ENCODE measurements around the gene TMEM202. TPM values are rescaled to one million over a fixed set of nuclear protein-coding genes. Genes with fewer than 3 reads are reported as not detected.

The TMEM202 gene
- total and polyA plus RNA-seq, 2 experiments from 2014 or later, result not detected

DNA sequence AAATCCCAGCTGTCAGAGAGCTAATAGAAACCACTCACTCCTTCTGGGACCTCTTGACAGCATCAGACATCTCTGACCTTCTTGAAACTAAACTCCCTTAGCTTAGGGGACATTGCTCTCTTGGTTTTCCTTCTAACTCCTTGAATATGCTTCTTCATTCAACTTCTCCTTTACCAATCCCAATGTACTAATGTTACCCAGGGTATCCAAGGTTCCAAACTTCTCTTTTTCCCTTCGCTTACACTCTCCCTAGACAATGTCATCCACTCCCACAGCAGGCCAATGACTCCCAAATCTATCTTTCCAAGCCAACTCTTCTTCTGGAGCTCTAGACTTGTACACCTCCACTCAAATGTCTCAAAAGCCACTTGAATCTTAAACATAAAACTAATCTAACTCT, 36.9 kb upstream of the TMEM202 start:
- DNase-seq (ENCODE audit: low read depth in 1 of 2, low spot score in 1 of 2), result no peak

DNA sequence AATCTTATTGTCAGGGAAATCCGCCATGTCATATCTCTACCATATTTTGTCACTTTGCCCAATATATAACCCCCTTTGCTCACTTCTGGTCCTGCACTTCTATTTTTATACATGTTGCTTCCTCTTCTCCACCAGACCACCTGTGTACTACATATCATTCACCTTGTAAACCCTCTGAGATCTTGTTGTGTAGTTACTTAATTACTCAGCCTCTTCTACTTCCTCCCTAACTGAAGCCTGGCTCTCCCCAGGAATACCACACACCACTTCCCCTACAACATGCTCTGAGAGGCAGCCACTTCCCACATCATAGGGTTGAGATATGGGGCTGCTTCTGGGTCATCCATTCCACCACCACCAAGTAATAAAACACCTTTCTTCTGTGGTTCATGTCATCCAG, 32.3 kb upstream of the TMEM202 start:
- TF ChIP-seq, protein P1, sequence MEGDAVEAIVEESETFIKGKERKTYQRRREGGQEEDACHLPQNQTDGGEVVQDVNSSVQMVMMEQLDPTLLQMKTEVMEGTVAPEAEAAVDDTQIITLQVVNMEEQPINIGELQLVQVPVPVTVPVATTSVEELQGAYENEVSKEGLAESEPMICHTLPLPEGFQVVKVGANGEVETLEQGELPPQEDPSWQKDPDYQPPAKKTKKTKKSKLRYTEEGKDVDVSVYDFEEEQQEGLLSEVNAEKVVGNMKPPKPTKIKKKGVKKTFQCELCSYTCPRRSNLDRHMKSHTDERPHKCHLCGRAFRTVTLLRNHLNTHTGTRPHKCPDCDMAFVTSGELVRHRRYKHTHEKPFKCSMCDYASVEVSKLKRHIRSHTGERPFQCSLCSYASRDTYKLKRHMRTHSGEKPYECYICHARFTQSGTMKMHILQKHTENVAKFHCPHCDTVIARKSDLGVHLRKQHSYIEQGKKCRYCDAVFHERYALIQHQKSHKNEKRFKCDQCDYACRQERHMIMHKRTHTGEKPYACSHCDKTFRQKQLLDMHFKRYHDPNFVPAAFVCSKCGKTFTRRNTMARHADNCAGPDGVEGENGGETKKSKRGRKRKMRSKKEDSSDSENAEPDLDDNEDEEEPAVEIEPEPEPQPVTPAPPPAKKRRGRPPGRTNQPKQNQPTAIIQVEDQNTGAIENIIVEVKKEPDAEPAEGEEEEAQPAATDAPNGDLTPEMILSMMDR (IDR thresholded peaks at IDR 0.05; ENCODE audit: low read depth, low read length), result no peak
- no peak for DNase-seq (ENCODE audit: low read depth in 1 of 2, low spot score in 1 of 2)
- no peak overlapping the region for H3K27ac ChIP-seq
- H3K4me1 ChIP-seq (ENCODE audit: low read depth), result no peaks in the 10 kb centered on the region
- no peaks in the 10 kb centered on the region for H3K9me3 ChIP-seq (ENCODE audit: low read depth)
- H3K27me3 ChIP-seq, result no peaks in the 10 kb centered on the region
- H3K4me3 ChIP-seq, result no peak overlapping the region
- peaks cover 3% of the 10 kb centered on the region for H3K36me3 ChIP-seq

More for the DNA sequence above, 36.9 kb upstream of the TMEM202 start:
- H3K9me3 ChIP-seq (ENCODE audit: low read depth), result no peaks in the 10 kb centered on the region
- H3K4me3 ChIP-seq, result no peak overlapping the region
- no peaks in the 10 kb centered on the region for H3K4me1 ChIP-seq (ENCODE audit: low read depth)
- H3K27me3 ChIP-seq, result no peaks in the 10 kb centered on the region
- H3K27ac ChIP-seq, result no peak overlapping the region
- TF ChIP-seq, protein P1 (IDR thresholded peaks at IDR 0.05; ENCODE audit: low read depth, low read length), result no peak
- no peaks in the 10 kb centered on the region for H3K36me3 ChIP-seq

DNA sequence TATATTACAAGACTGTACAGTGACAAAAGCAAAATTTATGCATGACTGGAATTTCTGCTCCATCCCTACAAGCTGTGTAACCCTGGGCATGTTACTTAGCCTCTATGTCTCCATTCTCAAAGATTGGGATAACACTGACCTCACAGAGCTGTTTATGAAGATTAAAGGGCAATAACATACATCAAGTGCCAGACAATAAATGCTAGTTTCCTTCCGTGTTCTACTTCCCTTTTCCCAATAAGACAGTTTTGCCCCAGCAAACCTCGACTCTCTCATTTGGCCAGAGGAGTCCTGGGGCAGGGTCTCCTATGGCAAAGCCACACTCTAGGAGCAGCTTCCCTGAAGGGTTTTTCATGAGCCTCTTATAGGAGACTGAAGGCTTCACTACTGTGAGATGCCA, 29.8 kb upstream of the TMEM202 start:
- Histone ChIP-seq H3K27ac (no peak overlapping the region), H3K27me3 (no peaks in the 10 kb centered on the region), H3K9me3 (ENCODE audit: low read depth) (no peaks in the 10 kb centered on the region), H3K4me3 (no peak overlapping the region), H3K4me1 (ENCODE audit: low read depth) (no peaks in the 10 kb centered on the region), H3K36me3 (peaks cover 3% of the 10 kb centered on the region)
- no peak for DNase-seq (ENCODE audit: low read depth in 1 of 2, low spot score in 1 of 2)
- TF ChIP-seq, protein P1 (IDR thresholded peaks at IDR 0.05; ENCODE audit: low read depth, low read length), result no peak

DNA sequence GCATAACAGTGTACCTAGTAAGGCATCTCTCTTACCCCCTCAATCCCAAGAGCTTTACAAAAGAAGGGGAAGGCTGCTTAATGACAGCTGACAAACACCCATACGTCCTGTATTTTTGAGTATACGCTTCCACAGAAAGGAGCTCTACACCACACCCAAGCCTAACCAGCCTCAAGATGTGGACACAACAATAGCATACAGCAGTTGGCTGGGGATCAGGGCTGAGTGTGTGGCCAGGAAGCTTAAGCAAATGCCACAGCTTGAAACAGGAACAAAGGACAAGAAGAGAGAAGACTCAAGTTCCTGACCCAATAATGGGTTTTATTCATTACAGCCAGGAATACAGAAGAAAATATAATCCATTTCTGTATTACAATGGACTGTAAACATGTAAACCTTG, 29.2 kb upstream of the TMEM202 start:
- H3K36me3 ChIP-seq, result peaks cover 3% of the 10 kb centered on the region
- no peaks in the 10 kb centered on the region for H3K4me1 ChIP-seq (ENCODE audit: low read depth)
- no peak overlapping the region for H3K27ac ChIP-seq
- DNase-seq (ENCODE audit: low read depth in 1 of 2, low spot score in 1 of 2), result no peak
- TF ChIP-seq, protein P1 (IDR thresholded peaks at IDR 0.05; ENCODE audit: low read depth, low read length), result no peak
- H3K9me3 ChIP-seq (ENCODE audit: low read depth), result no peaks in the 10 kb centered on the region
- no peaks in the 10 kb centered on the region for H3K27me3 ChIP-seq
- no peak overlapping the region for H3K4me3 ChIP-seq

DNA sequence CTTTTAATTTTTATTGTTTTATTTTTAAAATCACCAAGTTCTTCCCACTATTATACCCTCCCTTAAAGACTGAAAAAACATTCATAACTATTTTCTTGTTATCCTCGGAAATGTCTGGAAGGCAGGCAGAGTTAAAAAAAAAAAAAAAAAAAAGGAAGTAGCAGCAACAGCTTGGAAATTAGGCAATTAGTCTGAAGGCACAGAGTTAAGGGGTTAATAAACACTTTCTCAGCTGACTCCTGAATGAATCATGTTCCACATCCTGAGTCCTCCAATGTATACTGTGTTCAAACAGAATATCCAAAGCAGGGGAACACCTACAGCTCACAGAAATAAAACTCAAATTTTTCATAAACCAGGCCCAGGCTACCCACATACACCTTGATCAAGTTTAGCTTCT, 28.1 kb upstream of the TMEM202 start:
- DNase-seq (ENCODE audit: low read depth in 1 of 2, low spot score in 1 of 2), result peak in 1 of 2 donors; percentile 8
- Histone ChIP-seq H3K4me1 (ENCODE audit: low read depth) (peaks cover 6% of the 10 kb centered on the region), H3K27ac (no peak overlapping the region), H3K4me3 (no peak overlapping the region), H3K27me3 (no peaks in the 10 kb centered on the region), H3K36me3 (peaks cover 3% of the 10 kb centered on the region), H3K9me3 (ENCODE audit: low read depth) (no peaks in the 10 kb centered on the region)
- TF ChIP-seq, protein P1 (IDR thresholded peaks at IDR 0.05; ENCODE audit: low read depth, low read length), result no peak

DNA sequence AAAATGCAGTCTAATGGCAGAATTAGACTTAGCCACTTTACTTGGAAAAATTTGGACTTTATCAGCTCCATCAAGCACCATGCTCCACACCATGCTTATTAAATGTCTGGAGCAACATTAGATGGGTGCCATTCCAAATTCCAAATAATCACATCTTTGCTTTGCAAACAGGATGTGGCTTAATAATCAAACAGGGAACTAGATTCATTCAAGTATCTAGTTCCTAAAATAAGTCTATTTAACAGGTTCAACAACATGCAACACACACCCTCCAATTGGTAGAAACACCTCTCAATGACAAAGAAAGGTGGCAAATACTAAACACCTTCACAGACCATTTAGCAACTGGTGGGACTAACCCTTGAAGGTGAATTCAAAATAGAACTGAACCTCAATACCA, 25.7 kb upstream of the TMEM202 start:
- no peak overlapping the region for H3K27ac ChIP-seq
- H3K4me1 ChIP-seq (ENCODE audit: low read depth), result peaks cover 15% of the 10 kb centered on the region
- H3K36me3 ChIP-seq, result peaks cover 3% of the 10 kb centered on the region
- no peaks in the 10 kb centered on the region for H3K27me3 ChIP-seq
- DNase-seq (ENCODE audit: low read depth in 1 of 2, low spot score in 1 of 2), result no peak
- no peaks in the 10 kb centered on the region for H3K9me3 ChIP-seq (ENCODE audit: low read depth)
- H3K4me3 ChIP-seq, result no peak overlapping the region
- TF ChIP-seq, protein P1 (IDR thresholded peaks at IDR 0.05; ENCODE audit: low read depth, low read length), result no peak

Data from cardiac muscle cell (in vitro differentiated cells and primary cell).